ENCODE data around the gene AANAT. TPM values are rescaled to one million over a fixed set of nuclear protein-coding genes. Genes with fewer than 3 reads are reported as not detected.

AANAT gene
- total RNA-seq, 4 donors from 2014 or later, result not detected

DNA sequence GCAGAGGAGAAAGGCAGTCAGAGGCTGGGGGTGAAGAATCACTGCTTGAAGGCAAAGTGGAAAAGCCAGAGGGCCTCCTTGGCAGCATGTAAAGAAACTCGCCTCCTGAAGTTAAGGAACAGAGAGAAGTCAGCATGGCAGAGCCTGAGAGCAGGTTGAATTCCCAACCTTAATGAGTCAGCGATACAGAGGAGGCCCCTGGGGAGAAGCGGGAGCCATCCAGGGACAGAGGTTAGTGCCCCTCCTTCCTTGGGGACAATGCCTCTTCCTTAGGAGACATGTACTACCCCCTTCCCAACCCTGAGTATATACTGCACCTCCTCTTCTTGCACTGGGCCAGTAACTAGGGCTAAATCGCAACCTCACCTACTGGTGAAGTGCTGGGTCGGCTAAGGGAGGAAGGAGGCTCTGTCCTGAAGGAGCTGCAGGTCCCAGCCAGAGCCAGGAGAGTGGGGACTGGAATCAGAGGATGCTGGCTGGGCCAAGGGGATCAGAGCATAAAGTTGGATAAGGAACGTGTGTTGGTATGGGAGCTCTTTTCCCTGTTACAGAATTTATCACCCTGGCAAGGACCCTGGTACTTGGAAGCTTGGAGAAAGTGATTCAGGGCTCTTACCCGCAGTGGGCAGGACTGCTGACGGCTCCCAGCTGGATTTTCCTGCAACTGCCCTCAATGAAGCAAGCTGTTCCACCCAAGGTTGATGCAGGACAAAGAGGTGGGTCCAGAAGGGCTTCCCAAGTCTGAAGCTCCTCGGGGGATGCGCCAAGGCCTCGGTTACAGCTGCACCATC lies 5.4 kb upstream of the AANAT start:
- Histone ChIP-seq H3K27me3 (no peaks in the 10 kb centered on the region), H3K4me3 (no peak overlapping the region), H3K9me3 (no peaks in the 10 kb centered on the region), H3K36me3 (no peaks in the 10 kb centered on the region), H3K27ac (no peak overlapping the region), H3K4me1 (no peaks in the 10 kb centered on the region)
- intact Hi-C loops (cut with DNase I; ENCODE audit: low total_unique reads), result no loop called here
- no peak for DNase-seq
- TF ChIP-seq, protein P1, sequence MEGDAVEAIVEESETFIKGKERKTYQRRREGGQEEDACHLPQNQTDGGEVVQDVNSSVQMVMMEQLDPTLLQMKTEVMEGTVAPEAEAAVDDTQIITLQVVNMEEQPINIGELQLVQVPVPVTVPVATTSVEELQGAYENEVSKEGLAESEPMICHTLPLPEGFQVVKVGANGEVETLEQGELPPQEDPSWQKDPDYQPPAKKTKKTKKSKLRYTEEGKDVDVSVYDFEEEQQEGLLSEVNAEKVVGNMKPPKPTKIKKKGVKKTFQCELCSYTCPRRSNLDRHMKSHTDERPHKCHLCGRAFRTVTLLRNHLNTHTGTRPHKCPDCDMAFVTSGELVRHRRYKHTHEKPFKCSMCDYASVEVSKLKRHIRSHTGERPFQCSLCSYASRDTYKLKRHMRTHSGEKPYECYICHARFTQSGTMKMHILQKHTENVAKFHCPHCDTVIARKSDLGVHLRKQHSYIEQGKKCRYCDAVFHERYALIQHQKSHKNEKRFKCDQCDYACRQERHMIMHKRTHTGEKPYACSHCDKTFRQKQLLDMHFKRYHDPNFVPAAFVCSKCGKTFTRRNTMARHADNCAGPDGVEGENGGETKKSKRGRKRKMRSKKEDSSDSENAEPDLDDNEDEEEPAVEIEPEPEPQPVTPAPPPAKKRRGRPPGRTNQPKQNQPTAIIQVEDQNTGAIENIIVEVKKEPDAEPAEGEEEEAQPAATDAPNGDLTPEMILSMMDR (IDR thresholded peaks at IDR 0.05), result no peak
- no peak for TF ChIP-seq POLR2A (IDR thresholded peaks at IDR 0.05)

DNA sequence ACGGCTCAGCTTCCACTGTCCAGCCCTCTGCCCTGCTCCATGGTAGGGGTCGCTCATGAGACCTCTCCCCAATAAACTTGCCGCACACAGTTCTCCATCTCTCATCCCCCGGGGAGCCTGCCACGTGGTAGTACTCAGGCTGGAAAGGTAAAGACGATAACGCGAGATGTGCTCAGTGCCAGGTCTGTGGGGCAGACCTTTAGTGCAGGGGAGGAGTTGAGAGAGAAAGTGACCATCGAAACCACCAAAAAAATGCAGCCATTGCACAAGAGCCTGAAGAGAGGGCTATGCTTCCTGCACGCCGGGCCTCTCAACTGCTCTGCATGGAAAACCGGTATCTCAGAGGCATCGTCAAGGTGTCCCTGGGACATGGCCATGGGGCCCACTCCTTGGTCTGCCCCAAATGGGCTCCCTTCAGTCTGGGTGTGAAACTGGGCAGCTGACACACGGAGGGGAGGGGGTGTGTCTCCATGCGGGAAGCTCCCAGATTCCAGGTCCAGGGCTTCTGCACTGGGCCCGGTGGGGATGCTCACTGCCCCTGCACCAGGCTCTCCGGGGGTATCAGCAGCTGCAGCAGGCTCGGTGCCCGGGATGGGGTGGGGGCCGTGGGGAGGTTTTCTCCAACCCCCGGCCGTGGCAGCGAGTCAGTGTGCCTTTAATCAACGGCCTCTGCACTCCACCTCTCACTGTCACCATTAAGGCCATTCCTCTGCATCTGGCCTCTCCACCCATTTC lies 4.7 kb upstream of the AANAT start:
- DNase-seq, result no peak
- Histone ChIP-seq H3K36me3 (no peaks in the 10 kb centered on the region), H3K27me3 (no peaks in the 10 kb centered on the region), H3K4me3 (no peak overlapping the region), H3K27ac (no peak overlapping the region), H3K9me3 (no peaks in the 10 kb centered on the region), H3K4me1 (no peaks in the 10 kb centered on the region)
- no peak for TF ChIP-seq POLR2A (IDR thresholded peaks at IDR 0.05)
- TF ChIP-seq, protein P1 (IDR thresholded peaks at IDR 0.05), result no peak
- intact Hi-C loops (cut with DNase I; ENCODE audit: low total_unique reads), result no loop called here

DNA sequence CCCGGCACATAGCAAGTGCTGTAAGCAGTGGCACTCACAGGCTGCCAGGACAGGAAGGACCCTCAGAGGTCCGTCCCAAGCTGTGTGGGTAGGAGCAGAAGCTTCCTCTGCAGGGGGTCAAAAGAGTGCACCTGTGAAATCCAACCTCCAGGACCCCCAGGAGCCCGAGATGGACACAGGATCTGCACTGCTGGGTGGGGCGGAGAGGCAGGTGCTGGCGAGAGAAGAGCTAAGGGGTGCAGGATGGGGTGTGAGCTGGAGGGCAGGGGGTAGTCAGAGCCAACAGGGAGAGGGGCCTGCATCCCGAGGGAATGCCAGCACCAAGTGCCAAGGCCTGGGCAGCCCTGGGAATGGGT lies 650 bp upstream of the AANAT start:
- Histone ChIP-seq H3K4me3 (no peak overlapping the region), H3K9me3 (no peaks in the 10 kb centered on the region), H3K4me1 (no peaks in the 10 kb centered on the region), H3K27me3 (no peaks in the 10 kb centered on the region), H3K27ac (no peak overlapping the region), H3K36me3 (no peaks in the 10 kb centered on the region)
- DNase-seq, result no peak
- intact Hi-C loops (cut with DNase I; ENCODE audit: low total_unique reads), result loop anchor here (2.0 kb wide), 1 partner anchor 40 kb away; no protein-coding TSS in a partner anchor
- TF ChIP-seq, protein P1 (IDR thresholded peaks at IDR 0.05), result no peak
- no peak for TF ChIP-seq POLR2A (IDR thresholded peaks at IDR 0.05)

DNA sequence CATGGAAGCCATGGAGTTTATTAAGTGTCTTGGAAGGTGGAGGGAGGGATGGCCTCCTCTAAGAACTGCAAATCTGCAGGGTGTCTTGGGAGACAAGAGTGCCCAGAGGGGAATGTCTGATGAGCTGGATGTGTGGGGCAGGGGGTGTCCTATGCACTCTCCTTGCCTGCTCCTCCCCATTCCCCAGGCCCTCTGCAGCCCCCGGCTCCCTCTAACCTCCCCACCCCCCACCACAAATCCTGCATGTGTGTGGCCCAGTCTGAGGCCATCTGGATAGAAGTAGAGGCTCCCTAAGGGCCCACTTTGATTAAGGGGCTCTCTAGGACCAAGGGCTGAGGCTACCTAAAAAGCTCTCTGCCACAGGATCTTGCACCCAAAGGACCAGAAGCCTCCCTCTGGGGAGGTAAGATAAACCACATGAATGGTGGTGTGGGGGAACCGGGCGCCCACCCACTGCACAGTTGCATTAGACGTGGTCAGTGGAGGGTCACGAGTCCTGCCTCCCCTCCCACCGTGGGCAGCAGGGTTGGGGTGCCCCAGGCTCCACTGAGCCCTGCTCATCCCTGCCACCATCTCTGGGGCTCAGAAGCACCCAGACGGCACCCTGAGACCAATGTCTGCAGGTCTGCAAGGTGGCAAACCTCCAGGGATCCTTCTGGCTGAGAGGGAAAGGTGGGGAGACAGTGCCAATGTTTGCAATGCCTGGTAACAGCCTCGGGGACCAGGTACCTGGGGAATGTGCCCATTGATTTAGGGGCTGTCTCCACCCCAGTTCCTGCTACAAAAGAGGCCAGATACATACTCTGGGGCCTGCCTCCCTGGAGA lies 618 bp downstream of the AANAT start:
- no peak for TF ChIP-seq POLR2A (IDR thresholded peaks at IDR 0.05)
- TF ChIP-seq, protein P1 (IDR thresholded peaks at IDR 0.05), result no peak
- intact Hi-C loops (cut with DNase I; ENCODE audit: low total_unique reads), result loop anchor here (2.0 kb wide), 1 partner anchor 39 kb away; no protein-coding TSS in a partner anchor
- DNase-seq, result no peak

More for the DNA sequence above, 618 bp downstream of the AANAT start:
- H3K4me1 ChIP-seq, result no peaks in the 10 kb centered on the region
- no peaks in the 10 kb centered on the region for H3K9me3 ChIP-seq
- H3K4me3 ChIP-seq, result no peak overlapping the region
- no peaks in the 10 kb centered on the region for H3K36me3 ChIP-seq
- no peaks in the 10 kb centered on the region for H3K27me3 ChIP-seq
- H3K27ac ChIP-seq, result no peak overlapping the region

Data from uterus (tissue), 4 donors.